GM18502 (cell line): ENCODE results near the gene INPP5A.

Experiments used
- ATAC-seq: cut with Tn5 transposase; IDR thresholded peaks from one replicate; pipeline ENCODE4 v1.9.1; 2021; ENCODE audit warnings: mild to moderate bottlenecking; ENCODE audit not compliant: unreplicated experiment, poor library complexity

Gene INPP5A

DNA sequence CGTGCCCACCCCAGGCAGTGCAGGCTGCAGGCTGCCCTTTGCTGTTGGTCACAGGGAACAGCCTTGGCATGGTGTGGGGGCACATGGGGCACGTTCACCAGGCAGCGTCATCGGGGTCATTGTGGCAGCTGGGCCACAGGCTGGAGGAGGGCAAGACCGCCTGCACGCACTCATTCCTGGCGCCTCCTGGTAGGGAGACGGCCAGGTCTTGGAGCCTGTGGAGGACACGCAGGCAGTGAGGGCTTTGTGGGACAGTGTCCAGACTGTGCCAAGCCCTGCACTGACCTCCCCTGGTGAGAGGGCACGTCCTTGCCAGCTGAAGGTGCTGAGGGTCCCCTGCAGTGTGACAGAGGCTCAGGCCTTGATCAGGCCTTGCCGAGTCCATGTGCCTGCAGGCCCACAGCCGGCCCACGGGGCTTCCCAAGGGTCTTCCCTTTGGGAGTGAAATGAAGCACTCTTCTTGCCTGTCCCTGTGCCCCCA is 171.9 kb downstream of the INPP5A start:
- ATAC-seq: no peak

DNA sequence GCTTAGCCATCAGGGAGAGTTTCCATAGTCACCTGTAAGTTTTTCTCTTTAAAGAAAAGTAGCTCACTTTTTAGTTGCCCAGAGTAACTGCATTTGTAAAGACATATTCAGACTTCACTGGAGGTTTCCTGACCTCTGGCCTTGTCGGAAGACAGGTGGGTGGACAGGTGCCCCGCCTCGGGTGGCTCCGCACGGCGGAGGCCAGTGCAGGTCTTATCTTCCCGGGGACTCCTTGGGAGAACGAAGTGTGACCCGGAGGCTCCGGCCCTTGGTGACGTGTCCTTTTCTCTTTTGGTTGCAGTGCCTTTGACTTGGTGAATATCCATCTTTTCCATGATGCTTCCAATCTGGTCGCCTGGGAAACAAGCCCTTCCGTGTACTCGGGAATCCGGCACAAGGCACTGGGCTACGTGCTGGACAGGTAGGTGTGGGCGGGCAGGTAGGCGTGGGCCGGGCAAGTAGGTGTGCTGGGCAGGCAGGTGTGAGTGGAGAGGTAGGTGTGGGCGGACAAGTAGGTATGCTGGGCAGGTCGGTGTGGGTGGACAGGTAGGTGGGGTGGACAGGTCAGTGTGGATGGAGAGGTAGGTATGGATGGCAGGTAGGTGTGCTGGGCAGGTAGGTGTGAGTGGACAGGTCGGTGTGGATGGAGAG is 172.6 kb downstream of the INPP5A start:
- ATAC-seq: no peak

DNA sequence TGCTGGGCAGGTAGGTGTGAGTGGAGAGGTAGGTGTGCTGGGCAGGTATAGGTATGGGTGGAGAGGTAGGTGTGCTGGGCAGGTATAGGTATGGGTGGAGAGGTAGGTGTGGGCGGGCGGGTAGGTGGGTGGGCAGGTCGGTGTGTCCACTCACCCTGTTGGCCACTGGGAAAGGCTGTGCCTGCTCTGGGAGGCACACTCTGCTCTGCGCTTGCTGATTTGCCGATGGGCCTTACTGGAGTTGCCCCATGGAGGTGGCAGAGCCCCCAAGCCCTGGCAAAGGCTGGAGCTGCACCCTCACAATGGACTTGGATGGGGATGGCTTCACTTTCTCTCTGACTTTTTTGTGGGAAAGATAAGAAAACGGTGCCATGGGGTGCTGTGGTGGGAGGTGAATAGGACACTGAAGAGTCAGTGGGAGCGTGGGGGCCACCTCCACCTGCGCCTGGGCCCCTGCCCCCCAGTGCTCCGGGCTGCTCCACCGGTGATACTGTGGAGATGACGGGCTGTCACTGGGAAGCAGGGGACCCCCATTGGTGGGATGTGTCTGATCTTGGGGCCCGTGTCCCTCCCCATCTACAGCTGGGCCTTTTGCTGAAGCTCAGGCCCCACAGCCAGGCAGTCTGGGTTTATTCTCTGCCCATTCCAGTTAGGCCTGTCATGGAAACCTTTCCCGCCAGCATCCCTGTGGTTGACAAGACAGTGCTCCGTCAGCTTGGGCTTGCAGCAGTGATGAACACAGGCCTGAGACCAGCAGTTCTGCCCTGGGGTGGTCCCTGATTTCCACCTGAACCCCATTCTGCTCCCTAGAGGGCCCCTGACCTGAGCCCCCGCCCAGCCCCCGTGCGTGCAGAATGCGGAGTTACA is 173.4 kb downstream of the INPP5A start:
- ATAC-seq: no peak

DNA sequence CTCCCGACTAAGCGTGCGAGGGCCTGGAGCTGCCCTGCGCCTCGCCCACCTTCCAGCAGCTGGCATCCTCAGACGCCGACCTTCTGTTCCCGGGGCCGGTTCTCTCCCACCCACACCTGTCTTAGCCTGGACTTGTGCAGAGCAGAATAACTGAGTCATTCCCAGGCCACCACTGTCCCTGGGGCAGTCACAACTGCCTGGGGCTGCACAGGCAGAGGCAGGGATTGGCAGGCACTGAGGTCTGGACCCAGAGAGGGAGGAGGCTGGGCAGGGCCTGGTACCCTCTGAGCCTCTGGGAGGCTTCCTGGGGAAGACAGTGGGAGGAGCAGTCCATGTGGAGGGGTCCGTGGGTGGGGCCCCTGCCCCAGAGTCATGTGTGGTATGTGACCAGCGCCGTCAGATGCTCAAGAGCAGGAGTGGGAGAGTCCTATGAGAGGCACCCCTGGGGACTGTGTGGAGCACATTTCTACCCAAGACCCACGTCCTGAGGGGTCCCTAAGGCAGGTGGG is 174.1 kb downstream of the INPP5A start:
- no peak for ATAC-seq

DNA sequence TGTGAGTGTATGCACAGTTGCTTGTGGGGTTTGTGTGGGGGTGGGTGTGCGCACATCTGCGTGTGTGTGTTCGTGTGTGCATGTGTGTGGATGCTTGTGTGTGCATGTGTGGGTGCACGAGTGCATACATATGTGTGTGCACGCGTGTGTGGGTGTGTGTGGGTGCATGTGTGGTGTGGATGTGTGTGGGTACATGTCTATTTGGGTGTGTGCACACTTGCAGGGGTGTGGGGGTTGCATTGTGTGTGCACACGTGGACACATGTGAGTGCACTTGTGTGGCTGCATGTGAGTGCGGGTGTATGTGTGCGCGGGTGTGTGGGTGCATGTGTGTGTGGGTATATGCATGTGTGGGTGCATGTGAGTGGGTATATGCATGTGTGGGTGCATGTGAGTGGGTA is 174.7 kb downstream of the INPP5A start:
- ATAC-seq: no peak

DNA sequence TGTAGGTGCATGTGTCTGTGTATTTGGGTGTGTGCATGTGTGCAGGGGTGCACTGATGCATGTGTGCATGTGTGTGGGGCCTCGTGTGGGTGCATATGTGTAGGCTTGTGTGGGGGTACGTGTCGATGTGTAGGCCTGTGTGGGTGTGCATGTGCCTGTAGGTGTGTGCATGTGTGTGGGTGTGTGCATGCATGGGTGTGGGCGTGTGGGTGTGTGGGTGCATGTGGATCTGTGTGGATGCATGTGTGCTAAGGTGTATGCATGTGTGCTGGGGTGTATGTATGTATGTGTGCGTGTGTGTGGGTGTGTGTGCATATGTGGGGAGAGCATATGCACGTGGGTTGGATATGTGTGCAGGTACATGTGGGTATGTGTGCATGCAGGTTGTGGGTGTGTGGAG is 175.2 kb downstream of the INPP5A start:
- no peak for ATAC-seq

DNA sequence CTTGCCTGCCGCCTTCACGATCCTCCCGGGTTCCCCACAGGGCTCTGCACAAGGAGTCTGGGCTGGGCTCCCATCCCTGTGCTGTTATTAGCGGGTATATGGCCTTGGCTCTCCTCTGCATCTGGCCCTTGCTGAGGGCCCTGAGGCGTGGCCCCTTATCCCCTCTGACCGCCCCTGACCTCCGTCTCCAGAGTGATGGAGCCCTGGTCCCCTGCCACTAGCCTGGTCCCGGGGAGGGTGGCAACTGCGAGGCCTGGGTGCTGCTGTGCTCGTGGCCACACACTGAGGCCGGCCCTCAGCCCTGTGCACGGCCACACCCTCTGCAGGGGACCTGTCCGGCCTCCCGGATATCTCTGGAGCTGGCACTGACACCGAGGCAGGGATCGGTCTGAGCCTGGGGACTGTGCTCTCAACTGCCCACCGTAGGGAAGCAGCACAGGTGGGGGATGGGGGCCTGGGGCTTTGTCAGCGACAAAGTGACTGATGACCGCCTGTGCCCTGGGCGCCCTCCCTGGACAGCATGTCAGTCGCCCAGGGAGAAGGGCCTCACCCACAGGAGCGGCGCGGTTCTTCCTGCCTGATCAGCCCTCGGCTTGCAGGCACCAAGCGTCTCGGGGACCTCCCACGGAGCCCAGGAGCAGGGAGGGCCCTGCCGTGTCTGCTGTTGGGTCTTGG is 176.0 kb downstream of the INPP5A start:
- no peak for ATAC-seq

DNA sequence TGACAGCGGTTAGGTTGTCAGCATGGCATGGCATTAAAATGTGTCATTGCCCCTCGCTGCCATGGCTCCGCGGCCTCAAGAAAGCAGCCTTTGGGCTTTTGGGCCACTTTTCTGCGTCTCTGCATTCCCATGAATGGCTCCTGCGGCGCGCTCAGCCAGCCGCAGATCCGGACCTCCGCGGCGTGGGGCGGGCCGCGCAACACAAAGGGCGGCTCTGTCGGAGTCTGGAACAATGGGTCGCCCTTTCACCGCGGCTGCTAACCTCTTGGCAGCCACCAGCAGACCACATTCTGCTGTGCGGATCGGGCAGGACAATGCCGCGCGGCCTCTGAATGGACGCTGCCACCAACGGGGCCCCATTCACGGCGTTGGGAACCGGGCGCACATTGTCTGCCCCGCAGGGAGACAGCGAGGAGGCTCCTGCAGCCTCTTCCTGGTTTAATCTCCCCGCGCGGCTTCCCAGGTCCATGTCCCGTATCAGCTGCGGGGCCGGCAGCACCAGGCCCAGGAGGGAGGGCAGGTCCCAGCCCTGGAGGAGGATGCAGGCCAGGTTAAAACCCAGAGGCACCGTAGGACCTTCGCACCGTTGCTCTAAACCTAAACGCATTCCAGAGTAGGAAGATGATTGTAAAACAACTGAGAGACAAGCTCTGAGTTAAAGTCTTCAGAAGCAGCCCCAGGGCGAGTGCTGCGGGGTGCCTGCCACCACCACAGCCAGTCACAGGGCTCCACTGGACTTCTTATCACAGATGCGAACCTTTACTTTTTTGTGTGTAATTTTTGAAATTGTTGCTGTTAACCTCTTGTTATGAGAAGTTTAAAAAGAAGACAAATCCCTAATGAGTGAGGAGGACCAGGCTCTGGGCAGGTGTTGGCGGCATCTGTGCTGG is 176.8 kb downstream of the INPP5A start:
- no peak for ATAC-seq

DNA sequence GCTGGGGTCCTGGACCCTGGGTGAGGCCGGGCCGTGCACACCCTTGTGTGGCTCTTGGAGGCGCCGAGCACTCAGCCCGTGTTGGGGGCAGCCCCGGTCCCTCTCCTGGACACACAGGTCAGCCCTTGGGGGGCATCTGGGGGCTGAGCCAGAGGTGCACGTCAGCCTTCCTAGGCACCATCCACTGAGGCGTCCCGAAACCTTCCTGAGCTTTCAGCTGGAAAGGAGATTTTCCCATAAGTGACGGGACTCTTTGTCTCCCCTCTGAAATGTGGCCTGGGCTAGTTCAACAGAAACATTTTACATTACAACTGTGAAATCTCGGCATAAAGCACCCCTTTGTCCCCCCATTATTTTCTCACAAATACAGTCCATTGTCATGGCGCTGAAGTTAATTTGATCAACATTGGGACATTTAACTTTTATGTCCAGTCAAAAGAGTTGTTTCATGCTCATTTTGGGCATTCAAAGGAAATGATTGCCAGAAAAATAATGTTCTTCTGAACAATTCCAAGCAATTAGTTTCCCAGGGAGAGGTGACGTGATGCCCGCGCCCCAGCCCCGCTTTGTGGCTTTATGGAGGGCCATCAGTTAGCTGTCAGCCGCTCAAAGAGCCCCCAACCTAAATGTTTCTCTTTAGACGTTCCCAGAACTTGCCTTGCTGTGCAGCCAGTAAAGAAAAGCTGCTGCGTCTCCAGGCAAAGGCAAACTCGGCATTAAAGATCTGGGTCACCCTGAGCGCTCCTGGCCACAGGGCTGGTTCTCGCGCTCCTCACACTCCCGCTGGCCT is 177.6 kb downstream of the INPP5A start:
- no peak for ATAC-seq

DNA sequence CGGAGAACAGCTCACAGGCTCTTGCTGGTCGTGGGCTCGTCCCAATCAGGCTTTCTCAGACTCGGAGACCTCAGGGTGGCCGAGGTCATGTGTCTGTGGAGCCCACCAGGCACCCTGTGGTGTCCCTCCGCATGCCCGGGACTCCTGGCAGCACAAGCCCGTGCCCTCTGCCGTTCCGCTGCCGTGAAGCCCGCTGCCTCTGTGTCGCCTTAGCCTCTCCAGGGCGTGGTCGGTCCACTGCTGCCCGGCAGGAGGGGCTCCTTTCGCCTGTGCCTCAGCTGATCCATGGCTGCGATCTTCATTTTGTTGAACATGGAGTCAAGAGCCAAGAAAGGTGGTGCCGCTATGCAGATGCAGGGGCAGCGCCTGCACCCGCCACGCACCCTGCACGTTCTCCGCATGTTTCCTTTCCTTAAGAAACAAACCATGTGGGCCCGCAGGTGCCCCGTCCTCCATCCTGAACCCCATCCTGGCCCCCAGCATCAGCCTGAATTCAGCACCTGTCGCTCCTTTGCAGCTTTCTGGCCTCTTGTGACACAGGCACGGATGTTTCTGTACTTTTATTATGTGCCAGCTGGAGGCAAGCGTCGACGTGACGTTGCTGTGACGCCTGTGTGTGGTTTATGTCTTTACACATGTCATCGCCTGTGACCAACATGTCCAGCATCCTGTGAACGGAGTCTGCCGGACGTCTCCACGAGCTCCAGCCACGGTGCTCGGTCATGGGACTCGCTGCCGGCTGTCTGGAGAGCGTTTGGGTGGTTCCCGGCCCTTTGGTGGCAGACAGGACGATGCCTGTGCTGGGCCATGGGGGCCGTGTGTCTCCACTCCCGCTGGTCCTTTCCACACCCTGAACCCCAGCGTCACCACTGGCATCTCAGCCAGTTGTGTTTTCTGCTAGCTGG is 178.4 kb downstream of the INPP5A start:
- no peak for ATAC-seq

DNA sequence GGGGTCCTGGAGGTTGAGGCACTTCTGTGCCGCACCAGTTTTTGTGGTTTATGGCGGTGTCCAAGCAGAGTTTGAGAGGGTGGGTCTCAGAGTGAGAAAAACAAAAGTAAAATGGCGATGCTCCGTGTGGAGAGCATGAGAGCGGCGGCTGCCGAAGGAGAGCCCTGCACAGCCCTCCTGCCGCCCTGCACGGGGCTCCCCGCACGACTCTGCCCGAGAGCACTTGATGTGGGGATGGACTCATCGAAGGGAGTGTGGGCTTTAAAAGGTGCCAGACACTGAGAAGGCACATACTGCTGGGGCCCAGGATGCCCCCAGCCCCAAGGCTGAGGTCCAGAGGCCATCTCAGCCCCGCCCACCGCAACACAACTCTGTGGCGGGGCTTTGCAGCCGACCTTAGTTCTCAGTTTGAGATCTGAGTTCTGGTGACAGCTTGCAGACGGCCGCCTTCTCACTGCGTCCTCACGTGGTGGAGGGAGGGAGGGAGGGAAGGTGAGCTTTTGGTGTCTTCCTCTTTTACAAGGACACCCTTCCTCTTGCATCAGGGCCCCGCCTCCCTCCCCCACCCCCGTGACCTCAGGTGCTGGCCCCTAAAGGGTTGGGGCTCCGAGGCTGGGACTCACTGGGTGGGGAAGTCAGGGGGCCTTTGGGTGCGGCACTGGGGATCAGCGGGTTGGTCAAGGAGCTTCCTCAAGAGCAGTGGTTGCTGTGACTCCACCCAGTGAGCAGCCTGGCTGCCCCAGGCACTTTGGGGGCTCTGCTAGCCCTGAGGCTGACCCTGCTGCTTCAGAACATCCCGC is 179.3 kb downstream of the INPP5A start:
- no peak for ATAC-seq

DNA sequence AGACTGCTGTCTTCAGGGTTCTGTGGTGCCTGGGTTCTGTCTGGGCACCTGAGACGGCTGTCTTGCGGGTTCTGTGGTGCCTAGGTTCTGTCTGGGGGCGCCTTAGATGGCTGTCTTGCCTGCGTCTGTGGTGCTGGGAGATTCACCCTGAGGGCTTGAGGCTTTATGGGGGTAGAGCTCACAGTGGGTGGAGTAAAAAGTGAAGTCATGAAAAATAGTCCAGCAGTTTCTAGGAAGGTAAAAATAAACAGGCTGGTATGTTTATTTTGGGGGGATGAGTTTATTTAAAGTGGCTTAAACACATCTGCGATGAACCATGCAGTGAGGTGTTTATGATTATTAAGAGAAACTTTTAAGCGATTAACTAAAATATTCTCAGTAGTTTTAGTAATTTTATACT is 184.1 kb downstream of the INPP5A start:
- no peak for ATAC-seq

DNA sequence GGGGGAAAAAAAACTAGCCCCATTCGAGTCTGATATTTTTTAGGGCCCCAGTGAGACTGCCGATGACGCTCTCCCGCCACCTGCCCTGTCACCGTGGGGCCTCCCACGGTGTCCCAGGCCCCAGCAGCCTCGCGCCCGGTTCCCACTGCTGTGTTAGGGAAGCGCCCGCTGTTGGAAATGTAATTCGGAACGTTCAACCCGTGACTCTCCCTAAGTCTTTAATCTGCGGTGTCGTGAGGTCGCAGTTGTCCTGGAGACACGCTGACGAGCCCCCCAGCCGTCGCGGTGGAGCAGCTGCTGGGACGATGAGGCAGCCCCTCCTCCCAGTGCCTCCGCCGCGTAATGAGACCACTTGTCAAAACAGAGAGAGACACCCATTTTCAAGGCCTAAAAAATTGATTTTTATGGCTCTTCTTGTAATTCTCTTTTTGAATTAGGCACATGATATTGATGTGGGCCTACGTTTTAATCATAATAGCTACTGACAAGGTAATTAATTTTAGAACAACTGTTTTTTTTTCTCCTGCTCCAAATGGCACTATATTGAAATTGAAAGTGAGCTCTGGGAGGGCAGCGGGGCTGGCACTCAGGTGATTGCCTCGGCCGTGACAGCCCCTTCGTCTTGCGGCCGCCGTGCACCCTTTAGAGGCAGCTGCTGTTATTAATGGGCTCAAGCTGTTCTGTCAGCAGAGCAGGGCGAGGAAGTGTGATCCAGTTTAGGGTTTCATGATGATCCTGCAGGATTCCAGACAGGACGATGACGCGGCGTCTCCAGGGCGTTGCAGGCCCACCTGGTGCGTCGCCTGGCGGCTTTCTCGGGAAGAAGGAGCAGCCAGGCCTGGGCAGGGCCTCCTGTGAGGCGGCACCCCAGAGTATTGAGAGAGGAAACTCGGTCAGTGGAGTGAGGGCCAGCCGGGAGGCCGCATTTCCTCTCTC is 185.1 kb downstream of the INPP5A start:
- no peak for ATAC-seq

DNA sequence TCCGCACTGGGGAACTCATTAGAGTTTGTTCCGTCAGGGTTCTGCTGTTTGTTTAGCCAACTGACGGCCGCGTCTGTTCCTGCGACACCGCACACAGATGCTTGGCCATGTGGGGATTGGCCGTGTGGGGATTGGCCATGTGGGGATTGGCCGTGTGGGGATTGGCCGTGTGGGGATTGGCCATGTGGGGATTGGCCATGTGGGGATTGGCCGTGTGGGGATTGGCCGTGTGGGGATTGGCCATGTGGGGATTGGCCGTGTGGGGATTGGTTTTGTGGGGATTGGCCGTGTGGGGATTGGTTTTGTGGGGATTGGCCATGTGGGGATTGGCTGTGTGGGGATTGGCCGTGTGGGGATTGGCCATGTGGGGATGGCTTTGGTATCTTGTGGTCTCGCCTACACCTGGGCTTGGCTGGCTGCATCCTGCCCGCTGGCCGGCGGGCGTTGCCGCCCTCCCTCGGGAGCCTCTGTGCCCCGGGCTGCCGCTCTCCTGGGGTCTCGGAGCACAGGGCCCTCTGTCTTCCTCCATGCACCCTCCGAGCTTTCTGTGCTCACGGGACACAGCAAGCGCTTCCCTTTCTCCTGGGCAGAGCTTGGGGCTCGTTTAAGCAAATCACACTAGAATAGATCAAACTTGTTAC is 185.9 kb downstream of the INPP5A start:
- no peak for ATAC-seq

DNA sequence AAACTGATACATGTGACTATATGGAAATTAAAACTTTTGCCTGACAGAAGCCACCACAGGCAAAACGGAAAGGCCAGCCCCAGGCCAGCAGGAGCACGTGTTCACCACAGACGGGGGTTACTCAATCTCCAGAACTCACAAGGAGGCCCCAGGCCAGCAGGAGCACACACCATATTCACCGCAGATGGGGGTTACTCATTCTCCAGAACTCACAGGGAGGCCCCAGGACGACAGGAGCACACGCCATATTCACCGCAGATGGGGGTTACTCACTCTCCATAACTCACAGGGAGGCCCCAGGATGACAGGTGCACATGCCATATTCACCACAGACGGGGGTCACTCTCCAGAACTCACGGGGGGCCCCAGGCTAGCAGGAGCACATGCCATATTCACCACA is 186.9 kb downstream of the INPP5A start:
- ATAC-seq: no peak

DNA sequence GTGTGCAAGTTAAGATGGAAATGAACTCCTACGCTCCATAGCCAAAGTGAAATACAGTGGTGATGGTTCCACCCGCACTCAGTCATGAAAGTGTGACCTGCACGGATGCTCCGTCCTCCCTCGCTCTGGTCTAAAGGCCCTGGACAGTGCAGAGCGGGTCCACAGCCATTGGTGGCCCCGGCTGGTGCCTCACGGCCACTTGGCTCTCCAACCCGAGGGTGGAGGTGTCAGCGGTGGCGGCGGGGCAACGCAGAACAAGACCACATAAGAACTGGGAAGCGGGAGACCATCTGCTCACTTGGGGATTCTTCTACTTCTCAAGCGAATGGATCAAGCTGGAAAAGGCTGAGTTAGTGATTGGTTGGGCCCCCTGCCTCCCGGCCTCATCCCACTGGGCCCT is 187.6 kb downstream of the INPP5A start:
- no peak for ATAC-seq
